HPDE6-E6E7 (cell line): ENCODE data around the gene EMILIN2.

ENCODE experiments used
- DNase-seq: peaks from one replicate; pipeline ENCODE4 v3.0.0; 2011; ENCODE audit warnings: missing footprints; ENCODE audit errors: extremely low spot score

The EMILIN2 gene

GRCh38 chr18:2878656-2879330 lies 32.0 kb downstream of the EMILIN2 start:
- DNase-seq = no peak

- no peak for DNase-seq
Observed at GRCh38 chr18:2879889-2880288, 33.1 kb downstream of the EMILIN2 start.

- DNase-seq = no peak
Observed at GRCh38 chr18:2880473-2880872, 33.7 kb downstream of the EMILIN2 start.

- DNase-seq = no peak
Observed at GRCh38 chr18:2881088-2881839, 34.5 kb downstream of the EMILIN2 start.

- no peak for DNase-seq
Observed at GRCh38 chr18:2881840-2882195, 35.0 kb downstream of the EMILIN2 start.

GRCh38 chr18:2882201-2882600 lies 35.4 kb downstream of the EMILIN2 start:
- DNase-seq = no peak

GRCh38 chr18:2883076-2883735 lies 36.4 kb downstream of the EMILIN2 start:
- no peak for DNase-seq

GRCh38 chr18:2884706-2885285 lies 38.0 kb downstream of the EMILIN2 start:
- no peak for DNase-seq

- DNase-seq = no peak
Observed at GRCh38 chr18:2887470-2887869, 40.7 kb downstream of the EMILIN2 start.

- no peak for DNase-seq
Observed at GRCh38 chr18:2889761-2890192, 43.0 kb downstream of the EMILIN2 start.

GRCh38 chr18:2890606-2891005 lies 43.8 kb downstream of the EMILIN2 start:
- DNase-seq = no peak

- no peak for DNase-seq
Observed at GRCh38 chr18:2891526-2892431, 45.0 kb downstream of the EMILIN2 start.

GRCh38 chr18:2893056-2893455 lies 46.2 kb downstream of the EMILIN2 start:
- DNase-seq = no peak

GRCh38 chr18:2893676-2894075 lies 46.9 kb downstream of the EMILIN2 start:
- DNase-seq = no peak

- no peak for DNase-seq
Observed at GRCh38 chr18:2894131-2894840, 47.5 kb downstream of the EMILIN2 start.

- no peak for DNase-seq
Observed at GRCh38 chr18:2894841-2895370, 48.1 kb downstream of the EMILIN2 start.

- DNase-seq = no peak
Observed at GRCh38 chr18:2895391-2895790, 48.6 kb downstream of the EMILIN2 start.

GRCh38 chr18:2896990-2897389 lies 50.2 kb downstream of the EMILIN2 start:
- DNase-seq = no peak

- no peak for DNase-seq
Observed at GRCh38 chr18:2897448-2898185, 50.8 kb downstream of the EMILIN2 start.

GRCh38 chr18:2898186-2898640 lies 51.4 kb downstream of the EMILIN2 start:
- peak; percentile 44 for DNase-seq
